Stimulated activated CD4-positive, alpha-beta T cell treated with anti-CD3 and anti-CD28 coated beads, Interleukin-12 subunit alpha, Interleukin-12 subunit beta, amount 100 ng/mL, for 4 hours (primary cell): ENCODE results near the gene BIN1.

ENCODE experiments used
- DNase-seq: peaks from one replicate; pipeline ENCODE4 v3.0.0-alpha.2; 2020

BIN1 gene

GRCh38 chr2:127071901-127072328 lies 35.0 kb downstream of the BIN1 start:
- no peak for DNase-seq

GRCh38 chr2:127070221-127070620 lies 36.7 kb downstream of the BIN1 start:
- no peak for DNase-seq

GRCh38 chr2:127069536-127069935 lies 37.4 kb downstream of the BIN1 start:
- no peak for DNase-seq

- DNase-seq, result no peak
These were observed 38.0 kb downstream of the BIN1 start for GRCh38 chr2:127069003-127069402.

GRCh38 chr2:127068351-127068741 lies 38.6 kb downstream of the BIN1 start:
- DNase-seq, result no peak

- DNase-seq, result peak; percentile 62
These were observed 39.2 kb downstream of the BIN1 start for GRCh38 chr2:127067620-127068350.

- no peak for DNase-seq
These were observed 40.0 kb downstream of the BIN1 start for GRCh38 chr2:127066942-127067341.

- DNase-seq, result no peak
These were observed 41.0 kb downstream of the BIN1 start for GRCh38 chr2:127065940-127066318.

- DNase-seq, result no peak
These were observed 41.5 kb downstream of the BIN1 start for GRCh38 chr2:127065299-127065939.

GRCh38 chr2:127064642-127065250 lies 42.2 kb downstream of the BIN1 start:
- DNase-seq, result peak; percentile 64

- DNase-seq, result no peak
These were observed 43.0 kb downstream of the BIN1 start for GRCh38 chr2:127063701-127064590.

GRCh38 chr2:127061375-127062273 lies 45.3 kb downstream of the BIN1 start:
- DNase-seq, result no peak

GRCh38 chr2:127060264-127060945 lies 46.5 kb downstream of the BIN1 start:
- DNase-seq, result no peak

- DNase-seq, result no peak
These were observed 47.4 kb downstream of the BIN1 start for GRCh38 chr2:127059559-127059958.

- no peak for DNase-seq
These were observed 48.1 kb downstream of the BIN1 start for GRCh38 chr2:127058954-127059252.

- DNase-seq, result no peak
These were observed 48.6 kb downstream of the BIN1 start for GRCh38 chr2:127058246-127058953.

- no peak for DNase-seq
These were observed 49.3 kb downstream of the BIN1 start for GRCh38 chr2:127057371-127058245.

GRCh38 chr2:127056631-127057370 lies 50.2 kb downstream of the BIN1 start:
- no peak for DNase-seq

- no peak for DNase-seq
These were observed 50.9 kb downstream of the BIN1 start for GRCh38 chr2:127056086-127056485.

GRCh38 chr2:127055786-127056076 lies 51.2 kb downstream of the BIN1 start:
- DNase-seq, result no peak
